HG03558 (cell line): ENCODE measurements around the gene MUC2.
"Not testable (repeated sequence)": the region's sequence is repeated elsewhere in the genome, so short reads cannot be mapped to it uniquely, and the experiment has no call there.

Experiments used
- ATAC-seq: cut with Tn5 transposase; IDR thresholded peaks from one replicate; pipeline ENCODE4 v1.9.1; 2021; ENCODE audit warnings: moderate number of reproducible peaks; ENCODE audit not compliant: unreplicated experiment; ENCODE audit errors: extremely low read depth

MUC2 gene

GRCh38 chr11:1101318-1102089 is 26.8 kb downstream of the MUC2 start:
- no peak for ATAC-seq

GRCh38 chr11:1102221-1102971 is 27.7 kb downstream of the MUC2 start:
- no peak for ATAC-seq

- ATAC-seq: no peak
Measured at GRCh38 chr11:1102996-1103395, 28.3 kb downstream of the MUC2 start.

- ATAC-seq: no peak
Measured at GRCh38 chr11:1103401-1104360, 29.0 kb downstream of the MUC2 start.

GRCh38 chr11:1104411-1105182 is 29.9 kb downstream of the MUC2 start:
- no peak for ATAC-seq

GRCh38 chr11:1105183-1105565 is 30.5 kb downstream of the MUC2 start:
- no peak for ATAC-seq

- no peak for ATAC-seq
Measured at GRCh38 chr11:1106387-1106786, 31.7 kb downstream of the MUC2 start.

GRCh38 chr11:1107316-1108245 is 32.9 kb downstream of the MUC2 start:
- no peak for ATAC-seq

GRCh38 chr11:1108246-1108900 is 33.7 kb downstream of the MUC2 start:
- ATAC-seq: no peak

- no peak for ATAC-seq
Measured at GRCh38 chr11:1109101-1109917, 34.6 kb downstream of the MUC2 start.

GRCh38 chr11:1109918-1110705 is 35.4 kb downstream of the MUC2 start:
- no peak for ATAC-seq

GRCh38 chr11:1111545-1112212 is 37.0 kb downstream of the MUC2 start:
- ATAC-seq: no peak

GRCh38 chr11:1112351-1113191 is 37.9 kb downstream of the MUC2 start:
- no peak for ATAC-seq

GRCh38 chr11:1113405-1114201 is 38.9 kb downstream of the MUC2 start:
- ATAC-seq: no peak

GRCh38 chr11:1115292-1115691 is 40.6 kb downstream of the MUC2 start:
- not testable (repeated sequence) for ATAC-seq
